Spleen (tissue), 7 donors: ENCODE results near the gene STRIP2.

Experiments used
- POLR2A ChIP-seq, 3 donors: fragments of 450-650 bp; IDR thresholded peaks; one replicate each; pipeline ENCODE4 v1.5.1; 2017; ENCODE audit warnings: antibody characterized with exemption in 3 of 3, mild to moderate bottlenecking in 1 of 3
- TF ChIP-seq, protein P1 (sequence below), 11 experiments: fragments of 200-600 bp in 7 of 11; fragments of 450-650 bp in 4 of 11; sonication (generic) in 4 of 11; IDR thresholded peaks in 8 of 11; conservative IDR thresholded peaks in 3 of 11; 1 replicate in 7 of 11; 2 replicates in 4 of 11; pipeline versions ENCODE4 v1.4.0 to v1.8.0; 2016 to 2021; ENCODE audit warnings: antibody characterized with exemption in 11 of 11, inconsistent platforms in 4 of 11, mild to moderate bottlenecking in 1 of 11
- donor health status: DM: no; HTN: no; CAD: no; lungs with moderate emphysema.
- donor health status: DM: no; HTN: no; CAD: no.
- donor health status: DM: no; HTN: no; CAD: no.

DNA sequence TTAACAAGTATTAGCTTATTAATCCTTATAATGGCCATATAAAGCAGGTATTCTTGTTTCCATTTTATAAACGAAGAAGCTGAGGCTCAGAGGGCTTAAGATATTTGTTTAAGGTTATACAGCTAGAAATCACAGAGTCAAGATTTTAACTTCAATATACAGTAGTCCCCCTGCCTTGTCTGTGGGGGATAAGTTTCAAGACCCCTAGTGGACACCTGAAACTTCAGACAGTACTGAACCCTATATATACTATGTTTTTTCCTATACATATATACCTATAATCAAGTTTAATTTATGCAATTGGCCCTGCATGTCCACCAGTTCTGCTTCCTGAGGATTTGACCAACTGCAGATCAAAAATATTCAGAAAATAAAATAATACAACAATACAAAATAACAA is 44.4 kb upstream of the STRIP2 start:
- TF ChIP-seq, protein P1, sequence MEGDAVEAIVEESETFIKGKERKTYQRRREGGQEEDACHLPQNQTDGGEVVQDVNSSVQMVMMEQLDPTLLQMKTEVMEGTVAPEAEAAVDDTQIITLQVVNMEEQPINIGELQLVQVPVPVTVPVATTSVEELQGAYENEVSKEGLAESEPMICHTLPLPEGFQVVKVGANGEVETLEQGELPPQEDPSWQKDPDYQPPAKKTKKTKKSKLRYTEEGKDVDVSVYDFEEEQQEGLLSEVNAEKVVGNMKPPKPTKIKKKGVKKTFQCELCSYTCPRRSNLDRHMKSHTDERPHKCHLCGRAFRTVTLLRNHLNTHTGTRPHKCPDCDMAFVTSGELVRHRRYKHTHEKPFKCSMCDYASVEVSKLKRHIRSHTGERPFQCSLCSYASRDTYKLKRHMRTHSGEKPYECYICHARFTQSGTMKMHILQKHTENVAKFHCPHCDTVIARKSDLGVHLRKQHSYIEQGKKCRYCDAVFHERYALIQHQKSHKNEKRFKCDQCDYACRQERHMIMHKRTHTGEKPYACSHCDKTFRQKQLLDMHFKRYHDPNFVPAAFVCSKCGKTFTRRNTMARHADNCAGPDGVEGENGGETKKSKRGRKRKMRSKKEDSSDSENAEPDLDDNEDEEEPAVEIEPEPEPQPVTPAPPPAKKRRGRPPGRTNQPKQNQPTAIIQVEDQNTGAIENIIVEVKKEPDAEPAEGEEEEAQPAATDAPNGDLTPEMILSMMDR (IDR thresholded peaks at IDR 0.05 in 8 of 11, conservative IDR thresholded peaks at IDR 0.05 in 3 of 11), result no peak
- no peak for TF ChIP-seq POLR2A (IDR thresholded peaks at IDR 0.05)
